Smooth muscle cell (in vitro differentiated cells): Measurements from ENCODE around the gene VPS13A. TPM values are rescaled to one million over a fixed set of nuclear protein-coding genes. Genes with fewer than 3 reads are reported as not detected.

Experiments used
- DNase-seq: peaks from one replicate; lab custom pipeline; 2025; ENCODE audit not compliant: unreplicated experiment; lab: John Stamatoyannopoulos, UW
- H2AFZ ChIP-seq: fragments of 200-600 bp; sonication (generic); 2 replicates; pipeline ENCODE4 v1.6.0; 2016; ENCODE audit warnings: antibody characterized with exemption, low read depth, mild to moderate bottlenecking
- H3F3A ChIP-seq: fragments of 200-600 bp; sonication (generic); 2 replicates; pipeline ENCODE4 v1.6.0; 2017; ENCODE audit warnings: antibody characterized with exemption, low read depth
- H3K27ac ChIP-seq: fragments of 200-600 bp; sonication (generic); 2 replicates; pipeline ENCODE4 v1.5.1; 2016; ENCODE audit warnings: low read depth, mild to moderate bottlenecking
- H3K27me3 ChIP-seq: fragments of 200-600 bp; sonication (generic); 2 replicates; pipeline ENCODE4 v1.6.1; 2016; ENCODE audit warnings: low read depth, mild to moderate bottlenecking
- H3K36me3 ChIP-seq: fragments of 200-600 bp; sonication (generic); 2 replicates; pipeline ENCODE4 v1.5.1; 2016; ENCODE audit warnings: low read depth
- H3K4me1 ChIP-seq: fragments of 200-600 bp; sonication (generic); 2 replicates; pipeline ENCODE4 v1.5.1; 2016; ENCODE audit warnings: low read depth
- H3K4me2 ChIP-seq: fragments of 200-600 bp; sonication (generic); 2 replicates; pipeline ENCODE4 v1.6.0; 2016; ENCODE audit warnings: mild to moderate bottlenecking
- H3K4me3 ChIP-seq: fragments of 200-600 bp; sonication (generic); 2 replicates; pipeline ENCODE4 v1.5.1; 2016; ENCODE audit warnings: mild to moderate bottlenecking
- H3K79me2 ChIP-seq: fragments of 200-600 bp; sonication (generic); 2 replicates; pipeline ENCODE4 v1.6.0; 2016; ENCODE audit warnings: low read depth, mild to moderate bottlenecking
- H3K9ac ChIP-seq: fragments of 200-600 bp; sonication (generic); 2 replicates; pipeline ENCODE4 v1.6.0; 2016; ENCODE audit warnings: low read depth
- H3K9me3 ChIP-seq: fragments of 200-600 bp; sonication (generic); replicated peaks from 2 replicates; pipeline ENCODE4 v1.5.1; 2016; ENCODE audit warnings: low read depth
- H4K20me1 ChIP-seq: fragments of 200-600 bp; sonication (generic); 2 replicates; pipeline ENCODE4 v1.6.0; 2016; ENCODE audit warnings: low read depth
- CTCF ChIP-seq: fragments of 200-600 bp; sonication (generic); IDR thresholded peaks from 2 replicates; pipeline ENCODE4 v1.5.1; 2017; ENCODE audit warnings: borderline replicate concordance, mild to moderate bottlenecking, antibody characterized with exemption; ENCODE audit not compliant: insufficient read depth, poor library complexity, severe bottlenecking
- WGBS: methylation state at CpG from one replicate; pipeline ENCODE4 v1.1.7; 2016; ENCODE audit warnings: low lambda C conversion rate; 5-methylcytosine and 5-hydroxymethylcytosine counted together
- polyA plus RNA-seq: library from polyadenylated mRNA; unstranded; fragments of >200 nt; fragmentation: Nextera tagmentation; extraction: Ambion mirVana; gene quantifications from 2 replicates; pipeline ENCODE4 v1.2.1, GENCODE V29; 2016
- total RNA-seq: library from RNA; depleted of rRNA; stranded (reverse); fragments of >200 nt; gene quantifications from 2 replicates; pipeline ENCODE4 v1.2.3, GENCODE V29; 2014

The VPS13A gene
- total and polyA plus RNA-seq, 2 experiments from 2014 or later: 1.6 to 17.0 TPM

- DNase-seq: no peak
- no peak overlapping the region for H3K4me2 ChIP-seq
- no peaks in the 10 kb centered on the region for H3K36me3 ChIP-seq
- no peaks in the 10 kb centered on the region for H3K79me2 ChIP-seq
- no peaks in the 10 kb centered on the region for H3K27me3 ChIP-seq
- H3K9me3 ChIP-seq: no peaks in the 10 kb centered on the region
- H3K4me1 ChIP-seq: no peaks in the 10 kb centered on the region
- no peak for TF ChIP-seq CTCF
- 95% methylated on average over 3 of the region's 3 CpGs for WGBS
- no peak overlapping the region for H3K4me3 ChIP-seq
- H4K20me1 ChIP-seq: no peaks in the 10 kb centered on the region
- no peak overlapping the region for H3K27ac ChIP-seq
- H3F3A ChIP-seq: no peaks in the 10 kb centered on the region
- H3K9ac ChIP-seq: no peak overlapping the region
- H2AFZ ChIP-seq: no peak overlapping the region
Measured at GRCh38 chr9:77277719-77278118, 100.4 kb downstream of the VPS13A start.

- Histone ChIP-seq H3K9ac (no peak overlapping the region), H3K27ac (no peak overlapping the region), H2AFZ (no peak overlapping the region), H3K9me3 (no peaks in the 10 kb centered on the region), H3K79me2 (no peaks in the 10 kb centered on the region), H3K4me3 (no peak overlapping the region), H3K27me3 (no peaks in the 10 kb centered on the region), H3K36me3 (no peaks in the 10 kb centered on the region), H4K20me1 (no peaks in the 10 kb centered on the region), H3K4me1 (no peaks in the 10 kb centered on the region), H3K4me2 (no peak overlapping the region), H3F3A (no peaks in the 10 kb centered on the region)
- DNase-seq: no peak
- TF ChIP-seq CTCF: no peak
- 94% methylated on average over 2 of the region's 2 CpGs for WGBS
Measured at GRCh38 chr9:77283991-77284390, 106.7 kb downstream of the VPS13A start.

GRCh38 chr9:77284616-77285015 lies 107.3 kb downstream of the VPS13A start:
- no peak for DNase-seq
- Histone ChIP-seq H3K4me1 (no peaks in the 10 kb centered on the region), H3K4me3 (no peak overlapping the region), H3K27me3 (no peaks in the 10 kb centered on the region), H2AFZ (no peak overlapping the region), H3K9ac (no peak overlapping the region), H3K36me3 (no peaks in the 10 kb centered on the region), H3K9me3 (no peaks in the 10 kb centered on the region), H3F3A (no peaks in the 10 kb centered on the region), H3K4me2 (no peak overlapping the region), H3K27ac (no peak overlapping the region), H4K20me1 (no peaks in the 10 kb centered on the region), H3K79me2 (no peaks in the 10 kb centered on the region)
- WGBS: over 99% methylated on average over 7 of the region's 7 CpGs
- TF ChIP-seq CTCF: no peak

GRCh38 chr9:77290373-77290772 lies 113.0 kb downstream of the VPS13A start:
- TF ChIP-seq CTCF: no peak

More at GRCh38 chr9:77290373-77290772, 113.0 kb downstream of the VPS13A start:
- no peak overlapping the region for H3K4me2 ChIP-seq
- H3K27me3 ChIP-seq: no peaks in the 10 kb centered on the region
- H3K9me3 ChIP-seq: no peaks in the 10 kb centered on the region
- H4K20me1 ChIP-seq: no peaks in the 10 kb centered on the region
- H3K79me2 ChIP-seq: no peaks in the 10 kb centered on the region
- no peak overlapping the region for H3K9ac ChIP-seq
- no peak overlapping the region for H3K27ac ChIP-seq
- H3F3A ChIP-seq: no peaks in the 10 kb centered on the region
- no peak overlapping the region for H2AFZ ChIP-seq
- H3K36me3 ChIP-seq: no peaks in the 10 kb centered on the region
- peaks cover 13% of the 10 kb centered on the region for H3K4me1 ChIP-seq
- no peak for DNase-seq
- no peak overlapping the region for H3K4me3 ChIP-seq
